Measurements from ENCODE around the gene MCOLN2. TPM values are rescaled to one million over a fixed set of nuclear protein-coding genes. Genes with fewer than 3 reads are reported as not detected.
A peak's percentile ranks its signal among the peaks of the same experiment; 100 is the strongest.
"Not testable (repeated sequence)": the region's sequence is repeated elsewhere in the genome, so short reads cannot be mapped to it uniquely, and the experiment has no call there.

MCOLN2 gene
- total and polyA plus RNA-seq, 2 of the 8 experiments (the other 6 are each of a cell fraction or from before 2014, with no cell fraction given), result 1.7 to 6.1 TPM

- TF ChIP-seq USF2 (IDR thresholded peaks at IDR 0.05; ENCODE audit: low read length), result no peak
Measured at GRCh38 chr1:84907095-84907827, 89.7 kb downstream of the MCOLN2 start (continued).

GRCh38 chr1:84902727-84903126 lies 94.2 kb downstream of the MCOLN2 start:
- H2BK20ac ChIP-seq (ENCODE audit: low read length); H2BK15ac ChIP-seq (ENCODE audit: low read length); H3K23me2 ChIP-seq (ENCODE audit: low read depth, low read length); H4K20me1 ChIP-seq (replicated peaks in 1 of 2; ENCODE audit: control insufficient read depth in 1 of 2, insufficient read depth in 2 of 2, low read length in 2 of 2); H3K4me3 ChIP-seq (ENCODE audit: extremely low read depth in 1 of 4, insufficient read depth in 2 of 4, low read depth in 3 of 4, low read length in 4 of 4); H3K4me1 ChIP-seq (replicated peaks in 1 of 4; ENCODE audit: control insufficient read depth in 3 of 4, insufficient read depth in 4 of 4, low read length in 3 of 4); H3K27me3 ChIP-seq (replicated peaks in 1 of 4; ENCODE audit: control insufficient read depth in 3 of 4, extremely low read depth in 1 of 4, insufficient read depth in 3 of 4, low read length in 3 of 4); H3K36me3 ChIP-seq (ENCODE audit: control insufficient read depth in 2 of 4, insufficient read depth in 4 of 4, low read length in 3 of 4); H3K4me2 ChIP-seq (ENCODE audit: insufficient read depth in 1 of 2, low read depth in 2 of 2, low read length in 2 of 2); H3K14ac ChIP-seq (ENCODE audit: insufficient read length); H4K8ac ChIP-seq (ENCODE audit: extremely low read depth, insufficient read depth, low read length); H4K5ac ChIP-seq (ENCODE audit: insufficient read length, low read depth, low read length); H4K91ac ChIP-seq (replicated peaks; ENCODE audit: insufficient read length, low read length); DNase-seq (ENCODE audit: low read depth in 1 of 2, low spot score in 2 of 2); H3K4ac ChIP-seq (replicated peaks; ENCODE audit: insufficient read length, low read depth, low read length); FAIRE-seq; H3K27ac ChIP-seq (ENCODE audit: low read depth, low read length); H2BK120ac ChIP-seq (replicated peaks; ENCODE audit: low read depth, low read length); H3K23ac ChIP-seq (ENCODE audit: insufficient read length); H3K79me2 ChIP-seq (ENCODE audit: control insufficient read depth in 1 of 2, insufficient read depth in 2 of 2, low read length in 2 of 2); H3K79me1 ChIP-seq (ENCODE audit: low read depth, low read length); H3K18ac ChIP-seq (ENCODE audit: extremely low read depth, low read length); H2BK5ac ChIP-seq (ENCODE audit: low read depth, low read length); H3K56ac ChIP-seq (replicated peaks; ENCODE audit: insufficient read length, low read depth, low read length); H2AK5ac ChIP-seq (ENCODE audit: low read depth, low read length); H2BK12ac ChIP-seq (ENCODE audit: low read depth, low read length); POLR2A ChIA-PET (ENCODE audit: partially characterized antibody); H3K9ac ChIP-seq (replicated peaks in 1 of 4; ENCODE audit: extremely low read depth in 1 of 4, low read depth in 3 of 4, low read length in 3 of 4): not testable (repeated sequence)
- CTCF ChIA-PET (ENCODE audit: partially characterized antibody), result interaction anchor here (0.8 to 1.3 kb wide), 3 partner anchors 9 to 33 kb away, joined by 3 to 5 read pairs (median 4); no protein-coding TSS in a partner anchor
- Histone ChIP-seq H2AFZ (ENCODE audit: low read length) (peak overlapping the region; percentile 40; the same call in 1 of the 2 replicates), H3K9me3 (ENCODE audit: insufficient read depth in 2 of 2, low read depth in 1 of 2, low read length in 1 of 2) (peaks cover 5 to 10% of the 10 kb centered on the region in 2 experiments; a peak in 1 of 4 replicates)
- WGBS, 2 experiments (ENCODE audit: extremely low coverage in 1 of 2, insufficient coverage in 1 of 2, insufficient read length in 1 of 2, insufficient replicate concordance in 2 of 2, low coverage in 1 of 2, low lambda C conversion rate in 2 of 2, missing lambda C conversion rate in 1 of 2), result 81% methylated on average over 7 of the region's 7 CpGs; no CpG with 5 or more reads in 1 of the 2 experiments

All from H1 (cell line).